ENCODE results near the gene CMTM6. TPM values are rescaled to one million over a fixed set of nuclear protein-coding genes. Genes with fewer than 3 reads are reported as not detected.
"Not testable (repeated sequence)": the region's sequence is repeated elsewhere in the genome, so short reads cannot be mapped to it uniquely, and the experiment has no call there.

The CMTM6 gene
- total RNA-seq, 1 donor from 2014 or later: 69.5 TPM

DNA sequence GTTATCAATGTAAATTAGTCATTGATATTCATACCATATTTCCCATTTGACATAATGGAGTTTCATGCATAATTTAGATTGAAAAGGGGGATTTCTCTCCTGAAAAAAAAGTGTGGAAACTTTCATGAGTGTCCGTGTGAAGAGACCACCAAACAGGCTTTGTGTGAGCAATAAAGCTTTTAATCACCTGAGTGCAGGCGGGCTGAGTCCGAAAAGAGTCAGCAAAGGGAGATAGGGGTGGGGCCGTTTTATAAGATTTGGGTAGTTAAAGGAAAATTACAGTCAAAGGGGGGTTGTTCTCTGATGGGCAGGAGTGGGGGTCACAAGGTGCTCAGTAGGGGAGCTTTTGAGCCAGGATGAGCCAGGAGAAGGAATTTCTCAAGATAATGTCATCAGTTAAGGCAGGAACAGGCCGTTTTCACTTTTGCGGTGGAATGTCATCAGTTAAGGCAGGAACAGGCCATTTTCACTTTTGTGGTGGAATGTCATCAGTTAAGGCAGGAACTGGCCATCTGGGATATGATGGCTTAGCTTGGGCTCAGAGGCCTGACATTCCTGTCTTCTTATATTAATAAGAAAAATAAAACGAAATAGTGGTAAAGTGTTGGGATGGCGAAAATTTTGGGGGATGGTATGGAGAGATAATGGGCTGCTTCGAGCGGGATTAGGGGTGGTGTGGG, 41.7 kb downstream of the CMTM6 start:
- not testable (repeated sequence) for H3K36me3 ChIP-seq; DNase-seq; H3K4me3 ChIP-seq; ATAC-seq; H3K9me3 ChIP-seq; H3K27me3 ChIP-seq (ENCODE audit: low read depth)
- H3K27ac ChIP-seq: peak overlapping the region; percentile 60
- intact Hi-C loops (cut with DNase I): loop anchor here (10.0 kb wide), 1 partner anchor 66 kb away; the partner anchor contains the start of gene CMTM7
- peaks cover 45% of the 10 kb centered on the region for H3K4me1 ChIP-seq

DNA sequence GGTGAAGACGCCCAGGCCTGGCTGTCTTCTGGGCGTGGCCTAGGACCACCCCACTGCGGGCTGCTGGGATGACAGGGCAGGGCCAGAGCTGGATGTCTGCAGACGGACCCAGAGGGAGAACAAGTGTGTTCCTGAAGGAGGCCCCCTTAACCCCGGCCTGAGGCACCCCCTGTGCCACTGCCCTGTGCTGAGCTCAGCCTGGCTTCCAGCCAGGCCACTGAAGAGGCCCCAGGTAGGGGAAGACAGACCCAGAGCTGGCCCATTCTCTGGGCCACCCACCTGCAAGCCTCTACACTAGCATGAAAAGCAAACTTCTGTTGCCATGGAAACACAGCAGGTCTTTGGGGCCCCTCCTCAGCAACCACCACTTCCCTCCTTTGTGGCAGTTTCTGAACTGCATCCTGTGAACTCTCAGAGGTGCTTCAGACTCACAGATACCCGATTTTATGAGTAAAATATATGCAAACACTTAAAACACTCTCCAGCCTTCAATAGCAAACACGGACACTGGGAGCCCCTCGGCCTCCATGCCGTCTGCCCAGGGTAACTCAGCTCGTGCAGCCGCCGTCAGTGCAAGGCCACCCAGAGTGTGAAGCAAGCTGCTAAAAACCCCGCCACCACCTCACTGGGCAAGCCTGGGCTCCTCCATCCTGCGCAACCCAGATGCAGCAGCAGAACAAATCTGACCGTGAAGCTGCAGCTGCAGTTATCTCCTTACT, 42.5 kb downstream of the CMTM6 start:
- Histone ChIP-seq H3K27ac (peak overlapping the region; percentile 60), H3K36me3 (peaks cover 7% of the 10 kb centered on the region), H3K4me1 (peaks cover 45% of the 10 kb centered on the region), H3K27me3 (ENCODE audit: low read depth) (no peaks in the 10 kb centered on the region), H3K9me3 (no peaks in the 10 kb centered on the region), H3K4me3 (no peak overlapping the region)
- DNase-seq (no peak), ATAC-seq (peak; percentile 68 to 77)
- no peak for TF ChIP-seq CTCF (IDR thresholded peaks at IDR 0.05)
- intact Hi-C loops (cut with DNase I): loop anchor here (10.0 kb wide), 1 partner anchor 65 kb away; the partner anchor contains the start of gene CMTM7

GRCh38 chr3:32459450-32459849, 43.2 kb downstream of the CMTM6 start:
- Histone ChIP-seq H3K27me3 (ENCODE audit: low read depth) (no peaks in the 10 kb centered on the region), H3K36me3 (peaks cover 11% of the 10 kb centered on the region), H3K4me1 (peaks cover 45% of the 10 kb centered on the region), H3K4me3 (no peak overlapping the region), H3K27ac (peak overlapping the region; percentile 60), H3K9me3 (no peaks in the 10 kb centered on the region)
- TF ChIP-seq CTCF (IDR thresholded peaks at IDR 0.05): no peak
- DNase-seq (no peak), ATAC-seq (peak; percentile 8 to 11)
- intact Hi-C loops (cut with DNase I): no loop called here

DNA sequence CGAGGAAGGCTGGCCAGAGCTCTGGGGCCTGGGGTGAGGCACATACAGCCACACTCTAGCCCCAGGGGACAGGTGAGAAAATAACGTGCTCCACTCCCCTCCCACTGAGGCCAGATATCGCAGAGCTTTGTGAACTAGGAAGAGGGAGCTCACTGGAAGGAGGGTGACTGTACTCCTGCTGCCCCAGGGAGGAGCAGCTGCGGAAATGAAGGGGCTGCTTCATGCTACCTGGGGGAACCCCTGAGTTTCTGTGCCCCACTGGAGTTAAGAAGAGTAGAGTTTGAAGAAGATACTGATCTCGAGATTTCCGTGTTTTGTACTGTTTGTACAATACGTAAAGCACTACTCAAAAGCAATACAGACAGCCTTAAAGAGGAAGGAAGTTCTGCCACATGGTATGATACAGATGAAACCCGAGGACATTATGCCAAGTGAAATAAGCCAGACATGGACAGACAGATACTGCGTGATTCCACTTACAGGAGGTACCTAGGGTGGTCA, 44.6 kb downstream of the CMTM6 start:
- Histone ChIP-seq H3K4me3 (peak overlapping the region; percentile 7), H3K9me3 (no peaks in the 10 kb centered on the region), H3K4me1 (peaks cover 42% of the 10 kb centered on the region), H3K27me3 (ENCODE audit: low read depth) (no peaks in the 10 kb centered on the region), H3K36me3 (peaks cover 20% of the 10 kb centered on the region), H3K27ac (peak overlapping the region; percentile 74)
- TF ChIP-seq CTCF (IDR thresholded peaks at IDR 0.05): no peak
- ATAC-seq (peak; percentile 59 to 66), DNase-seq (no peak)
- intact Hi-C loops (cut with DNase I): no loop called here

DNA sequence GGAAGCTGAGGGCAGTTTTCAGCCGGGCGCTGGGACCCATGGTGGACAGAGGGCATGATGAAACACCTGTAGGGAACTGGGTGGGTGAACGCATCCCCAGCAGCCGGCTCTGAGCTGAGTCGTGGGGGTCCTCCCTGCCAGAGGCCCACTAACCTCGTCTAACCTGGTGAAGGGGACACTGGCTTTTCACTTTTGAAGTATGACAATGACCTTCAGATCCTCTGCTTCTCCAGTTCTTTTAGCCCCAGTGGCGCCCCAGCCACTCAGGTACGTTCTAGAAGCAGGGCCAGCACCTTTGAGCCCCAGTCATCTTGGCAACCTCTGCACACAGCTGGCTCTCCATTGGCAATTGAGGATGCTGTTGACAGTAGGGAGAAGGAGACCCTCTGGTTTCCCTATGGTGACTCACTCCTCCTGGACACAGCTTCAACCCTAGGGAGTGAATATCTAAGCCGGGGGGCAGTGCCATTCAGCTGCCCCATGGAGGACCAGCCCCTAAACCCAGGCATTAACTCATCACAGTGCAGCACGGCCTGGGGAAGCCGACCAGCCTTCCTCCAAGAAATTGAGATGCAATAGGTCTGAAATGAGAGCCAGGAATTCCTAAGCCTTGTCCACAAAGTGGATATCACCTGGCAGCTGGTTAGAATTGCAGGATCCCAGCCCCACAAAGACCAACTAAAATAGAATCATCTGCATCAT, 46.1 kb downstream of the CMTM6 start:
- ATAC-seq: no peak
- H3K4me1 ChIP-seq: peaks cover 37% of the 10 kb centered on the region
- no peaks in the 10 kb centered on the region for H3K9me3 ChIP-seq
- H3K27ac ChIP-seq: peak overlapping the region; percentile 1
- TF ChIP-seq CTCF (IDR thresholded peaks at IDR 0.05): no peak
- intact Hi-C loops (cut with DNase I): no loop called here
- no peak for DNase-seq
- H3K4me3 ChIP-seq: no peak overlapping the region
- no peaks in the 10 kb centered on the region for H3K27me3 ChIP-seq (ENCODE audit: low read depth)
- peaks cover 31% of the 10 kb centered on the region for H3K36me3 ChIP-seq
